Thyroid gland (tissue), 4 donors: Measurements from ENCODE around the gene PRKAB1. TPM values are rescaled to one million over a fixed set of nuclear protein-coding genes. Genes with fewer than 3 reads are reported as not detected.

Source experiments
- DNase-seq, 2 donors: peaks; one replicate each; pipeline ENCODE4 v3.0.0-alpha.2; 2019
- H3K27ac ChIP-seq, 3 donors: fragments of 200-600 bp; sonication (generic); 1 replicate in 2 of 3; 2 replicates in 1 of 3; pipeline ENCODE4 v1.5.1; 2016 to 2019; ENCODE audit warnings: mild to moderate bottlenecking in 1 of 3, moderate library complexity in 1 of 3
- H3K27me3 ChIP-seq: fragments of 200-600 bp; sonication (generic); one replicate; pipeline ENCODE4 v1.5.1; 2019
- H3K36me3 ChIP-seq, 2 donors: fragments of 200-600 bp; sonication (generic); one replicate each; pipeline ENCODE4 v1.5.1; 2016 to 2019
- H3K4me1 ChIP-seq, 2 donors: fragments of 200-600 bp; sonication (generic); one replicate each; pipeline ENCODE4 v1.5.1; 2017 to 2019
- H3K4me3 ChIP-seq, 3 donors: fragments of 200-600 bp; sonication (generic); replicated peaks in 1 of 3; 1 replicate in 2 of 3; 2 replicates in 1 of 3; pipeline ENCODE4 v1.5.1; 2016; ENCODE audit warnings: mild to moderate bottlenecking in 1 of 3
- H3K9me3 ChIP-seq: fragments of 200-600 bp; sonication (generic); one replicate; pipeline ENCODE4 v1.5.1; 2017
- POLR2A ChIP-seq, 2 donors: fragments of 450-650 bp; IDR thresholded peaks; one replicate each; pipeline ENCODE4 v1.6.1; 2017; ENCODE audit warnings: antibody characterized with exemption in 2 of 2, mild to moderate bottlenecking in 2 of 2, moderate library complexity in 1 of 2
- WGBS, 2 donors: methylation state at CpG; one replicate each; pipeline ENCODE4 v1.1.5; 2017; 5-methylcytosine and 5-hydroxymethylcytosine counted together
- intact Hi-C: fragments of 100-400 bp; cut with DNase I; formaldehyde crosslinking; loops from one replicate; pipeline ENCODE4 v1.15.1; 2023
- total RNA-seq, 4 donors: library from RNA; depleted of rRNA; stranded (reverse); fragments of >200 nt; gene quantifications; one replicate each; pipeline ENCODE4 v1.2.3, GENCODE V29; 2016
- TF ChIP-seq, protein P1 (sequence below), 6 experiments: fragments of 200-600 bp in 3 of 6; fragments of 450-650 bp in 3 of 6; sonication (generic) in 3 of 6; IDR thresholded peaks; one replicate each; pipeline ENCODE4 v1.5.1; 2016 to 2019; ENCODE audit warnings: antibody characterized with exemption in 6 of 6, mild to moderate bottlenecking in 2 of 6, inconsistent platforms in 1 of 6, moderate library complexity in 1 of 6

Gene PRKAB1
- total RNA-seq, 4 donors from 2014 or later = 22.5 to 197 (median 32.3) TPM

DNA sequence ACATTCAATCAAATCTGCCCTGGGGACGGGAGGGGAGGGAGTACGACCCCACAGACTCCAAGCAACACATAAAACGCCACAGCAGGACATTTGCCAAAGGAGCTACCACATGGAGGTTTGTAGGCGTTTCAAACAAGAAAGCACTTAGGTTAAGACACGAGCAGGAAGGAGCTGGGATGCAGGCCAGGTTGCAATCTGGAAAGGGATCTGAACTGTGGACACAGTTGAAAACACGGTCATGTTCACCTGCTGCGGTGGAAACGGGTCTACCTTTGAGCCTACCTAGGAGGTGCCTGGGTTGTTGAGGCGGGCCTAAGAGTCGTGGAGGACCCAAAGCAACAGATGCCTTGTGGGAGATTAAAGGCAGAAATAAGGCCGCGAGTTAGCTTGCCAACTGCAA is 18.4 kb downstream of the PRKAB1 start:
- H3K27ac ChIP-seq = peak overlapping the region in 2 of 3 donors; percentile 67 to 87
- intact Hi-C loops = no loop called here
- H3K9me3 ChIP-seq = no peaks in the 10 kb centered on the region
- 50 to 60% methylated on average over 12 of the region's 12 CpGs for WGBS, 2 donors
- H3K4me1 ChIP-seq = peaks cover 27 to 57% of the 10 kb centered on the region in 2 donors
- peaks cover under 1 to 6% of the 10 kb centered on the region in 2 donors for H3K36me3 ChIP-seq
- DNase-seq = peak; percentile 43 to 62
- H3K27me3 ChIP-seq = no peaks in the 10 kb centered on the region
- no peak for TF ChIP-seq POLR2A (IDR thresholded peaks at IDR 0.05)
- TF ChIP-seq, protein P1, sequence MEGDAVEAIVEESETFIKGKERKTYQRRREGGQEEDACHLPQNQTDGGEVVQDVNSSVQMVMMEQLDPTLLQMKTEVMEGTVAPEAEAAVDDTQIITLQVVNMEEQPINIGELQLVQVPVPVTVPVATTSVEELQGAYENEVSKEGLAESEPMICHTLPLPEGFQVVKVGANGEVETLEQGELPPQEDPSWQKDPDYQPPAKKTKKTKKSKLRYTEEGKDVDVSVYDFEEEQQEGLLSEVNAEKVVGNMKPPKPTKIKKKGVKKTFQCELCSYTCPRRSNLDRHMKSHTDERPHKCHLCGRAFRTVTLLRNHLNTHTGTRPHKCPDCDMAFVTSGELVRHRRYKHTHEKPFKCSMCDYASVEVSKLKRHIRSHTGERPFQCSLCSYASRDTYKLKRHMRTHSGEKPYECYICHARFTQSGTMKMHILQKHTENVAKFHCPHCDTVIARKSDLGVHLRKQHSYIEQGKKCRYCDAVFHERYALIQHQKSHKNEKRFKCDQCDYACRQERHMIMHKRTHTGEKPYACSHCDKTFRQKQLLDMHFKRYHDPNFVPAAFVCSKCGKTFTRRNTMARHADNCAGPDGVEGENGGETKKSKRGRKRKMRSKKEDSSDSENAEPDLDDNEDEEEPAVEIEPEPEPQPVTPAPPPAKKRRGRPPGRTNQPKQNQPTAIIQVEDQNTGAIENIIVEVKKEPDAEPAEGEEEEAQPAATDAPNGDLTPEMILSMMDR (IDR thresholded peaks at IDR 0.05) = no peak
- no peak overlapping the region for H3K4me3 ChIP-seq

DNA sequence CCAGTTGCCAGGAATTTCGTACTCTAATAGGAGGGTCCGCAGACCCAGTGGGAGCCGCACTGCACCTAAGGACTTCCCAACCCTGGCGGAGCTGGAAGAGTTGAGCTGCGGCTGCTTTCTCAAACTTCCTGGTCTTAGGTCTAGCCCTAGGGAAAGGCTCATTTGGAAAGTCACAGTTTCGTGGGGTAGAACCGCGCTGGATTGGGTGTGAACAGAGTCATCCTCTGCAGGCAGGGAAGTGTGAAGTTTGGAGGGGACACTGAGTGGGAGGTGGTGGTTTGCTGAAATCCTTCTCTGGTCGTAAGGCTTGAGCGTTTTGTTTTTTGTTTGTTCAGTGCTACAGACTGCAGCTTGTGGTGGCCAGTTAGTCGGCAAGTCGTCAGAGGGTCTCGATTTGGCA is 18.8 kb downstream of the PRKAB1 start:
- Histone ChIP-seq H3K4me3 (no peak overlapping the region), H3K9me3 (no peaks in the 10 kb centered on the region), H3K36me3 (peaks cover 0 to 1% of the 10 kb centered on the region in 2 donors), H3K4me1 (peaks cover 27 to 52% of the 10 kb centered on the region in 2 donors), H3K27ac (no peak overlapping the region), H3K27me3 (no peaks in the 10 kb centered on the region)
- intact Hi-C loops = no loop called here
- TF ChIP-seq POLR2A (IDR thresholded peaks at IDR 0.05) = no peak
- TF ChIP-seq, protein P1 (IDR thresholded peaks at IDR 0.05) = no peak
- WGBS, 2 donors = 88 to 92% methylated on average over 13 of the region's 13 CpGs
- no peak for DNase-seq

DNA sequence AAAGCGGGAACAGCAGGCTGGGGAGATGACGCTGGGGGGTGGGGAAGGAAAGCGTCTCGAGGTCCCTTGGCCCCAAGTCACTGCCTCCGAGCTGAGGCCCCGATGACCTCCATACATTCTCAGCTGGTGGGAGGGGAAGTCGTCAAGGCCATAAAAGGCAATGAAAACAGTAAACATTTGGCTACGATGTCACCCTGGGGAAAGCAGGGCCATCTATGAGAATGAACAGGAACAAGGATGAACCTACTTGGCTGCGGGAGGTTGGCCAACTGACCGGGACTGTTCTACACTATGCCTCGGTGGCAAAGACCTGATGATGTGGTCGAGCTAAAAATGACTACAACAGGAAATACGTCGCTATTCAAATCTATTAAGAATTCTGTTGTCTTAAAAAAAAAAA is 19.5 kb downstream of the PRKAB1 start:
- H3K9me3 ChIP-seq = no peaks in the 10 kb centered on the region
- no peaks in the 10 kb centered on the region for H3K36me3 ChIP-seq
- no peak for TF ChIP-seq POLR2A (IDR thresholded peaks at IDR 0.05)
- TF ChIP-seq, protein P1 (IDR thresholded peaks at IDR 0.05) = no peak
- H3K4me3 ChIP-seq = no peak overlapping the region
- H3K27ac ChIP-seq = no peak overlapping the region
- WGBS, 2 donors = 72 to 83% methylated on average over 14 of the region's 14 CpGs
- H3K4me1 ChIP-seq = peaks cover 27 to 51% of the 10 kb centered on the region in 2 donors
- intact Hi-C loops = no loop called here
- no peaks in the 10 kb centered on the region for H3K27me3 ChIP-seq
- no peak for DNase-seq

DNA sequence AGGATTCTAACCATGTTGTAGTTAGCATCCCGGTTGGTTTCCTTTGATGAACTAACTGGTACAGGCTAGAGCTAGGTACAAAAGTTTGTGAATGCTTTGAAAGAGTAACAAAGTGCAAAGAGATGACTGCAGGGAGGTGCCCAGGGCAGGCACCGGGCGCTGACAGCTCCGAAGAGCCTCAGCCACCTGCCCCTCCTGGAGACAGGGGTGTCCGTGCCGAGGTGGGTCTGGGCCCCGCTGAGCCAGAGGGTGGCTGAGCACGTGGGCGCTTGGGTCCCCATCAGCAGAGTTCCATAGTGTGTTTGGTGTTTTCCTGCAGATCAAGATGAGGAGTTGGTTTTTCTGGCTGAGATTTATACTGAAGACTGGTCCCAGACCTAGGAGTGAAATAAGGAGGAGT is 19.9 kb downstream of the PRKAB1 start:
- DNase-seq = no peak
- no peaks in the 10 kb centered on the region for H3K27me3 ChIP-seq
- 91 to 92% methylated on average over 9 of the region's 9 CpGs for WGBS, 2 donors
- H3K36me3 ChIP-seq = no peaks in the 10 kb centered on the region
- intact Hi-C loops = no loop called here
- TF ChIP-seq POLR2A (IDR thresholded peaks at IDR 0.05) = no peak
- TF ChIP-seq, protein P1 (IDR thresholded peaks at IDR 0.05) = no peak
- H3K4me3 ChIP-seq = no peak overlapping the region
- peaks cover 27 to 51% of the 10 kb centered on the region in 2 donors for H3K4me1 ChIP-seq
- H3K9me3 ChIP-seq = no peaks in the 10 kb centered on the region
- no peak overlapping the region for H3K27ac ChIP-seq

DNA sequence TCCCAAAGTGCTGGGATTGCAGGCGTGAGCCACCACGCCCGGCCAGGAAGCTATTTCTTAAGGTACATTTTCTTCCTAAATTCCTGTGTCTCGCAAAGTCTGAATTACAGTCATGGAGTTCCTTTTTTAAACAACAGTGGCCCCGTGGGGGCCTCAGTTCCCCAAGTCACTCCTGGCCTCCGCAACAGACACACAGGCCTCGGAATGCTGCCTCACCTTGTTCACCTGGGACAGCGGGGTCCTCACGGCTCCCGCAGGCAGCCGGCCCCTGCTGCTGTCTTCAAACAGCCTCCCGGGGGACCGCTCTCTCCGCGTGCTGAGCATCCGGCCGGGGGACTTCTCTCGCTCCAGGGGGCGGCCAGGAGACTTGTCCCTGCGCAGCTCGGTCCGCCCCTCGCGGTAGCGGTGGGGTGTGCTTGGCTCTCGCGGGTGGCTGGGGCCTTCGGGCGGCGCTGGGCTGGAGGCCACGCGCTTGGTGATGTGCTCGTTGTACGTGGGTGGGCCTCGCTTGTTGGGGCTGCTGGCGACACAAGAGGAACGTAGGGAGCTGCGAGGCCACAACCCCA is 22.1 kb downstream of the PRKAB1 start:
- H3K4me3 ChIP-seq = no peak overlapping the region
- no peak for DNase-seq
- H3K27me3 ChIP-seq = no peaks in the 10 kb centered on the region
- H3K36me3 ChIP-seq = no peaks in the 10 kb centered on the region
- no peak overlapping the region for H3K27ac ChIP-seq
- intact Hi-C loops = no loop called here
- peaks cover 26 to 46% of the 10 kb centered on the region in 2 donors for H3K4me1 ChIP-seq
- no peaks in the 10 kb centered on the region for H3K9me3 ChIP-seq
- TF ChIP-seq, protein P1 (IDR thresholded peaks at IDR 0.05) = no peak
- no peak for TF ChIP-seq POLR2A (IDR thresholded peaks at IDR 0.05)
- 97 to 99% methylated on average over 17 to 33 of the region's 38 CpGs for WGBS, 2 donors
